HG03066 (cell line): ENCODE measurements around the gene ZNF487.
A peak's percentile ranks its signal among the peaks of the same experiment; 100 is the strongest.
"Not testable (repeated sequence)": the region's sequence is repeated elsewhere in the genome, so short reads cannot be mapped to it uniquely, and the experiment has no call there.

Experiments
- ATAC-seq: cut with Tn5 transposase; IDR thresholded peaks from one replicate; pipeline ENCODE4 v1.9.1; 2021; ENCODE audit warnings: low read depth; ENCODE audit not compliant: unreplicated experiment

Gene ZNF487

DNA sequence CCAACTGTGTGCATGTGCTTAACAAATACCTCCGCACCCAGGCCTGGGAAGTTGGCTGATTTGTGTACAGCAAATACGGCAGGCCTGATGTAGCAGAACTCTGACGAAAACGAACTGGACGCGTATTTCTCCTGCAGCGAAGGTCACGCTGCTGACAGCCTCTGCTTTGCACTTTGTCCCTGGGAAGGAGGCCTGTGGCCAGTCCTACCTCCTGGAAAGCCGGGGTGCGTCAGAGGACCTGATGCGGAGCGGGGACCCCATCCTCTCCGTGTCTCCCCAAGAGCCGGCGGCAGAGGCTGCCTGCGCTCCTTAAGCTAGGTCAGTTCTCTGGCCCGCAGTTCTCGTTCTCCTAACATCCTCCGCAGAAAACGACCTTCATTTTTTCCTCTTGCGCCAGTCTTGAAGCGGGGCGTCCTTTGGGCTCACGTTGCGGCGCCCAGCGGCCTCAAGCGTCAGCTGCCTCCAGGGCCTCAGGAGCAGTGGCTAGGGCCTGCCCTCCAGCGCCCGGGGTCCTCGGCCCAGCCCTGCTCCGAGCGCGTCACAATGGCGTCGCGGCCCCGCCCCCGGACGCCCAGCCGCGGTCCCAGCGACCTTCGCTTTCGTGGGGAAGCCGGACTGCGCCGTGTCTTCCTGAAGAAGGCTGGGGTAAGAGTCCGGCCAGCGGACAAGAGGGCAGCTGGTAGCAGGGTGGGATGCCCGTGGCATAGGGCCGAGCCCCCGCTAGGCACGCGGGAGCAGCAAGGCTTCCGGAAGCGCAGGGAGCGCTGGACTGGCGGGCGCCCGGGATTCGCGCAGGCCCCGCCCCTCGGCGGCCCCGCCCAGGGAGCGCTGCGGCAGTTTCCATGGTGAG, at the start of gene ZNF487:
Gene ZNF487 (plus strand): TSS at position 821 of the 850 bp plus-strand sequence. CDS start 38,703 bp downstream, outside the sequence.
- ATAC-seq = peak; percentile 94

DNA sequence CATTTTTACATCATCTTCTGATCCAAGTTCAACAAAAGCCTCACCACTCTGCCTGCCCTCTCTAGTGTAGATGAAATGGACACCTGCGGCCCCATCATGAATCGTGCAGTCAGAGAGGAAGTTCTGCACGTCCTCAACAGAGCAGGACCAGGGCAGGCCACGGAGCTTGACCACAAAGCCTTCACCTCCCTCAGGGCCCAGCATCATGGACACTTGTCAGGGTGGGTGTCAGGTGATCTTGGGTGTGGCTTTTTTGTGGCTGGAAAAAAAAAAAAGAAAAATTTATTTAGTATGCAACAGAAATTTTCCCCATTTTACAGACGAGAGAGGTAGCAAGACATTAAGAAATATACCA, 49.3 kb upstream of the ZNF487 start:
- no peak for ATAC-seq

DNA sequence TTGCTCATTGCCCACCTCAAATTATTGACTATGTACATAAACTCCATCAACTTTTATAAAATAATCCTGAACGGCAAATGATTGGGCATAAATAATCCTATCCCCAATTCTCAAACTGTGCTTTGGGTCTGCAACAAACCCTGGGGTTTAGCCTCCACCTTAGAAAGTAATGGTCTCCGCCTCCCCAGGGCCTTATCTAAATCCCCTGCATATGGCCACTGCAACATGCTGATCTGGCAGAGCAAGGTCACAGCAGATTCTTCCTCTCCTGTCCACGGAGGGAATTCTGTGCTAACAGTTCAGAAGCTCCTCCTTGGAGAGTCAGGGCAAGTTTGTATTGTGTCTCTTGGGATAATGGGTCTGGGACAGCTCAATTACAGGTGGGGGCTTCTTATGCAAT, 47.0 kb upstream of the ZNF487 start:
- ATAC-seq = no peak

DNA sequence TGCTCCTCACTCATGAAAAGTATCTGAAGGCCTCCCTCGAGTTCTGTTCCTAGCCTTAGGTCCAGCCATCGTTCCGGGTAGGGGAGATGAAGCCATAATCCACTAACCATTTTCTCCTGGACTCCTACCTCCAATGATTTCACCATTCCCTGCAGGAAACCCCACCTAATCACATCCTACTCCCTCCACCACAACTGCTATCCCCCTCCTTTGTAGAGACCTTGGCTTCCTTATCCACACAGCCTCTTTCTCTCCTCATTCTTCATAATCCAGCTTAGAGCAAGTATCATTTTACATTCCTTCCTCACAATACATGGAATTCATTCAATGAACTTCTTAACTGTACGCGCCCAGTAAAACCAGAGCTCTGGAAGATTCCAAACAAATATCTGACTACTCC, 46.6 kb upstream of the ZNF487 start:
- no peak for ATAC-seq

DNA sequence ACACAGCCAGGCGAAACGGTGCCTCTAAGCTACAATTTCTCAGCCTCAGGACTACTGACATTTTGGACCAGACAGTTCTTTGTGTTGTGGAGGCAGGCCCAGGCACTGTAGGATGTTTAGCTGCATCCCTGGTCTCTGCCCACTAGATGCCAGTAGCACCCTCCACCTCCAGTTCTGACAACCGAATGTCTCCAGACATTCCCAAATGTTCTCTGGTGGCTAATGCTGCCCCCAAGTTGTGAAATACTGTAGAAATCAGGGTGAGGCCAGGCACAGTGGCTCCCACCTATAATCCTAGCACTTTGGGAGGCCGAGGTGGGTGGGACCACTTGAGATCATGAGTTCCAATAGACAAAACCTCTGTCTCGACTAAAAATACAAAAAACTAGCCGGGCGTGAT, 46.2 kb upstream of the ZNF487 start:
- no peak for ATAC-seq

DNA sequence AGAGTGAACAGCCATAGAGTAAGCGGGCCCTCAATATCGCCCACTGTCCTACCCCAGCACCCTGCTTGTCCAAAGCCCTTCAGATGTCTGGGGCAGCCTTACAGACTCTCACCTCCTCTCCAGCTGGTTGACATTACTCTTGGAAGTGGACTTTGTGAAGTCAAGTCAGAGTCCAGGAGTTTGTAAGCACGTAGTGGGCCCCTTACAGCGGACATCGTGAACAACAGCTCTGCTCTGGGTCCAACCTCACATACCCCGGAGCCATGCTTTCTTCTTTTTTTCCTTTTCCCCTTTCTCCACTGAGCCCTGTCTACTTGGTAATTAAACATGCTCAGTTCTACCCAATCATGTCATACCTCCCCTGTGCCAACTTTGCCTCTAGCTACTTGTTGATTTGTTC, 45.4 kb upstream of the ZNF487 start:
- ATAC-seq = no peak

DNA sequence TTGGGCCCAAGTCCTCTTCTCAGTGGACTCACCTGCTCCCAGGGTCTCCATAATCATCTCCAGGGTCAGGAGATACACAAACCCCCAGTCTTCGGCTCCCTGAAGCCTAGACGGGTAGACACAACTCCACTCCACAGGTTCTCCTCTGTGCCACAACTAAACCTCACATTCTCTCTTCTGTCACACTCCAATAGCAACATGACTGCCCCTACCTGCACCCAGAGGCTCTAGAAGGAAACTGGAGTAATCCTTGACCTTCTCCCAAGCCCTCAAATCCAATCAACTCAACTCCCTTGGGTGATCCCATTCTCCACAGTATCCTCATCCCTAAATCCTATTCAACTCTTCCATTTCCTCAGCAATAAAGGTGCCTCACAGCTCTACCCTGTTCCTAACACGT, 44.2 kb upstream of the ZNF487 start:
- ATAC-seq = no peak

DNA sequence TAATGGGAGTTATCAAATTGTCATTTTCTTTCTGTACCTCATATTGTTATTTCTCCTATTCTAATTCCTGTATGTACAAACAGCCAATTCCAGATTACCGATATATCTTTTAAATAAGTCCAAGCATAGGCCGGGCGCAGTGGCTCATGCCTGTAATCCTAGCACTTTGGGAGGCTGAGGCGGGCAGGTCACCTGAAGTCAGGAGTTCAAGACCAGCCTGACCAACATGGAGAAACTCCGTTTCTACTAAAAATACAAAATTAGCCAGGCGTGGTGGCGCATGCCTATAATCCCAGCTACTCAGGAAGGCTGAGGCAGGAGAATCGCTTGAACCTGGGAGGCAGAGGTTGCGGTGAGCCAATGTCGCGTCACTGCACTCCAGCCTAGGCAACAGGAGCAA, 43.7 kb upstream of the ZNF487 start:
- ATAC-seq = not testable (repeated sequence)

DNA sequence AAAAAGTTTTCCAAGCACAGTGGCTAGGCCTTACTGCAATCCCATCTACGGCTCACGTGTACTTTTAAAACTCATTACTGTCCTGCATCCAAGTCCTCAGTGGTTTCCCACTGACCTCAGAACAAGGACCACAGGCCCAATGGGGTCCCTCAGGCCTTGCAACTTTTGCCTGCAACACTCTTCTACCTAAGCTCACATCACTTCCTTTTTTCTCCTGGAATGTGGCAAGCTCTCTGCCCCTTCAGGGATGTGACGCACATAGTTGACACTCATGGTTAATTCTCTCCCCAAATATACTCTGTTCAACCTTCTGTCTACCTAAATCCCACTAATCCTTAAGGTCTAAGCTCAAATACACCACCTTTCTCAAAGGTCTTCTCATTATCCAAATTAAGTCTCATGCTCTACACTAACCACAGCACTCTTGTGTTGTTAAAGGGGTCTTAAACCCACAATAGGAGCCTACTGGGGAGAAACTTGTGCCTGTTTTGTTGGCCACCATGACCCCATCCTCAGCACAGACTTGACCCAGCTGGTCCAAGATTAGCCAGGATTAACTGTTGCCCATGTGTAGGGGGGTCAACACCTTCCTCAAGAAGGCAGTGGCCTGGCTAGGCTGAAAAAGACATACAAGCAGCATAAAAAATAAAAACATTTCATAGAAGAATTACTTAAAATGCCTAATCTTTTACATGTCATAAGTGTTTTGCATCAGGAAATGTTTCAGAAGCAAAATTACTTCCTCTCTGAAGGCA, 43.1 kb upstream of the ZNF487 start:
- ATAC-seq = no peak

DNA sequence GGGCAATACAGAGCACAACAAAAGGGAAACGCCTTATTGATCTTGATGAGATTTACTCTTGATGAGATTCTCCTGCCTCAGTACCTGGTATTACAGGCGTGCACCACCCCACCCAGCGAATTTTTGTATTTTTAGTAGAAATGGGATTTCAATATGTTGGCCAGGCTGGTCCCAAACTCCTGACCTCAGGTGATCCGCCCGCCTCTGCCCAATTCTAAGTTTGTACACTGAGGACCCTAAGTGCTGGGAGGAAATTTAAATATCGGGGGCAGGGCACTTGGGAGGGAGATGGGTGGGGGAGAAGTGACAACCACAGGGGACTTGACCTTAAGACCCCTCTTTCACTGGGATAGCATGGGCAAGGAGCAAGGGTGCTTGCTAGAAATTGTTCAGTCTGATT, 42.0 kb upstream of the ZNF487 start:
- no peak for ATAC-seq

DNA sequence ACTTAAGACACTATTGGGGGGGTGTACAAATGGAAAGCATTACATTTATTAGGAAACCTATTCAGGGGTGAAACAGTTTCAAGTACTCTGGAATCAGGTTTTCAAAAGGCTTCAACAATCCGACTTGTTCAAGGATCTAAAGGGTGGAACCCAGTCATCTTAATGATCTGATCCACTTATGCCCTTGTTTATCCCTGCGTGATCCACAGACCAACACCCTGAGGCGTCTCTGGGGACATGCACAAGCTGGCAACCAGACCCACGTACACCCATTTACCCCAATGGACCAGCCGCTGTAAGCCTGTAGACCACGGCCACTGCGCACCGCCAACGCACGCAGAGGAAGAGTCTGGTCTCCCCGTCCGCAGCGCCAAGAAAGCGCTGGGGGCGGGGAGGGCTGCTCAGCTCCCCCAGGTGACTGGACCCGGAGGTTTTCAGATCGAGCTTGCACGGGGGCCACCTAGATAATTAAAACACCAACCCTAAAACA, 41.3 kb upstream of the ZNF487 start:
- ATAC-seq = no peak

DNA sequence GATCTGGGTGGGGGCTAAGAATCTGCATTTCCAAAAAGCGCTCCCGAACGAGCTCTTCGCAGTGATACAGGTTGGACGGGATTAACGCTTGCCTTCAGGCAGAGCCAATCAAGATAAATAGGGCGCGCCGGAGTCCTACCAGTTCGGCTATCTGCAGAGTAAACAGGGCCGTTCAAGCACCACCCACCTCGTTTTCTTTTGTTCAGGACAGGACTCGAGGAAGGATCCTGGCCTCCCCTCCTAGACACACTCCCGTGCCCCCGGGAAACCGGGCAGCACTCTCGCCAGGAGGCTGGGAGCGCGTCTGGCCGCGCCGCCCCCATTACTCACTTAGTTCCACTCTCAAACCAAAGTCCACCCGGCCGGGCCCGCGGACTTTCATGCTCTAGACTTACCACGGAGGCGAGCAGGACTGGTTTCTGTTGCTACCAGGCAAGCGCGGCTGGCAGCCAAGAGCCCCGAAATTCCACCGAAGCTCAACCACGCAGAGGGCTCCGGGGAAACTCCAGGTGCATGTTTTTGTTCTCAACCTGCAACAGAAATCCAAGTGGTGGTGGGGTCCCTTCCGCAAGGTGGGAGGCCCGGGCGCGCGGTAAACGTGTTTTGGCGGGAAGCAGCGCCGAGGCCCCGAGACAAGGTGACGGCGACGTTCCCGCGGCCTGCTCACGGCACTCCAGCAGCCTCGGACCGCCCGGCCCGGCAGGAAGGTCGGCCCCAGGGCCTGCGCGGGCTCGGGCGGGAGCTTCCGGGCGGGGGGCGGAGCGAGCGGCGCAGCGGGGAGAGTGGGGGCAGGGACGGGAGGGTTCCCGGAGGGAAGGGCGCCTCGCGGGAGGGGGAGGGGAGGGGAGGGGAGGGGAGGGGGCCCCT, 40.6 kb upstream of the ZNF487 start:
- ATAC-seq = peak; percentile 52

DNA sequence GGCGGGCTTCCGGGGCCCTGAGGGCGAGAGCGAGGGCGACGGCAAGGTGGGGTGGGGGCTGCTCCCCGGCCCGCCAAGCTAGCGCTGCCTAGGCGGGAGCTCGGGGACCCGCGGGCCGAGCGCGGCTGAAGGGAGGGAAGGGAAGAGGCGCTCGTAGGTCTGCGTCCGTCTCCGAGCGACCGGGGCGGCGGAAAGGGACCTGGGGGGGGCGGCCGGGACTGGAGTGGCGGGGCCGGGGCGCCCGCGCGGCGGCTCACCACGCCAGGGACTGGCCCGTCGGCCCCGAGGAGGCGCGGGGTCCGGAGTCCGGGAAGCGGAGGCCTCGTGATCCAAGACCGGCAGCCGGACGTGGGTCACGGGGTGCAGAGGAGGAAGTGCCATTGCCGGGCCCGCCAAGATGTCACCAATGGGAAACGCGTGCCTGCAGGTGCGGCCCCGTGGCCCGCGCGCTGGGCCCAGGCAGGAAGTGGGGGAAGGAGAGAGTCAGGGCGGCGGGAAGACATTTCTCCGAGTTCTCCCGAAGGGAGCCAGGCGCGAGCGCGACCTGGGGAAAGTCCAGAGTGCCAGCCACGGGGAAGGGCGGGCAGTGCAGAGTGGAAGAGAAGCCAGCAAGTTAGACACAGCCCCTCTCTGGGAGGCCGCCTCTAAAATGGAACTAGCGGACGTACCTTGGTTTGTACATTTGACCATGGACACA, 39.8 kb upstream of the ZNF487 start:
- peak; percentile 87 for ATAC-seq

DNA sequence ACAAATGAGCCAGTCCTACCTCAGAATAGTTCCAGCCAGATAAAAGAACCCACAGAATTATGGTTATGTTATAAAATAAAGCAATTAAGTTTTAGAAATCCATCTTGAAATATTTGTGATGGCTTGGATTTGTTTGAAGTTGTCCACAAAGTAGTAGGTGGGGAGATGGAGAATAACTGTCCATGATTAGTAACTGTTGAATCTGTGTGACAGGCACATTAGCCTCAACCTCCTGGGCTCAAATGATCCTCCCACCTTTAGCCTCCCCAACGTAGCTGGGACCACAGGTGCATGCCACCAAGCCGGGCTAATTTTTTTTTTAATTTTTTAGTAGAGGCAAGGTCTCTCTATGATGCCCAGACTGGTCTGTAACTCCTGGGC, 38.0 kb upstream of the ZNF487 start:
- no peak for ATAC-seq

DNA sequence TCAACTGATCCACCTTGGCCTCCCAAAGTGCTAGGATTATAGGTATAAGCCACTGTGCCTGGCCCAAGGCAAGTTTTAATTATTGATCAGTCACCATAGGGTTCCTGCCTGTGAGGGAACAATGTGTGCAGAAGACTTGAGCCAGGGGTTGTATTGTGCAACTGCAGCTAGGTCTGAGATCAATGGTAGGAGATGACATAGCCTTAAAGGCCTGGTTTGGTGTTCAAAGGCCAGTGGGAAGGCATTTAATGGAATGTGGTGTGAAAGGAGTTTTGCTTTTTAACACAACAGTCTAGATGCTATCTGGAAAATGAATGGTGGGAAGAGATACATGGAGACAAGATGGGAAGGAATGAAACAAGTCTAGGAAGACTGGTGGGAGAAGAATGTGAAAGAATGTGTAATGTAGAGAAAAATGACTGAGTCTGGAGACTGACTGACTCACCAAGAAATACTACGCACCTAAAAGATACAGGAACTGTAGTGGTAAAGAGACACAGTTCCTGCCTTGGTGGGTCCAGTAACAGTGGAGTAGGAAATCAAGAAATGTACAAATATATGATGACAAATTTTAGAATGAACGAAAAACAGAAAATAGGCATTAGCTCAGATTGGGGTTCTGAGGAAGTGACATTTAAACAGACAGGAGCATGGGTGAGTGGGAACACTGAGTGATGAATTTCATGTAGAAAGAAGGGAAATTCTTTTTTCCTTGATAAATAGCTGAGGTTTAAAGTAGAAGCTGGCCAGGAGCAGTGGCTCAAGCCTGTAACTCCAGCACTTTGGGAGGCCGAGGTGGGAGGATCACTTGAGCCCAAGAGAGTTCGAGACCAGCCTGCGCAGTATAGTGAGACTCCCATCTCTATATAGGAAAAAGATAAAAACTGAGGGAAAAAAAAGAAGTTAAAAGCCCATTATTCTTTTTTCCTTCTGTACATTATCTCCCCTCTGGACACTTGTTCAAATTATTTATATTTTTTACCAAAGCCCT, 37.3 kb upstream of the ZNF487 start:
- ATAC-seq = no peak

DNA sequence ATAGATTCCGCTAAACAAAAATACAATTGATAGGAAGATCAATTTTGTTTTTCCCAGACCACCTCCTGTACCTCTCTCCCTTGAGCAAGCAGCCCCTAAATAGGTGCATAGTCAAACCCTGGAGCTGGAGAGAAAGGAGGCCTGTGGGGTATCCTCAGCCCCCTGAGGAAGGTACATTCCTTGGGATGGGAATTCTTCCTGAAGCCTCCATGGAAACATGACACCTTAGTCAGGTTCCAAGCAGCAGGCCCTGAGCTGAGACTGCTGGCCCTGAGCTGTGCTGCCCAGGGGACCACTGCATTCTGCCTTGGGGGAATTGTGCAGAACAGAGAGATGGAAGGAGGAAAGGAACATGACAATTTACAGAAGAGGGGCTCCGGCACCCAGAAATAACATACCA, 35.3 kb upstream of the ZNF487 start:
- no peak for ATAC-seq

DNA sequence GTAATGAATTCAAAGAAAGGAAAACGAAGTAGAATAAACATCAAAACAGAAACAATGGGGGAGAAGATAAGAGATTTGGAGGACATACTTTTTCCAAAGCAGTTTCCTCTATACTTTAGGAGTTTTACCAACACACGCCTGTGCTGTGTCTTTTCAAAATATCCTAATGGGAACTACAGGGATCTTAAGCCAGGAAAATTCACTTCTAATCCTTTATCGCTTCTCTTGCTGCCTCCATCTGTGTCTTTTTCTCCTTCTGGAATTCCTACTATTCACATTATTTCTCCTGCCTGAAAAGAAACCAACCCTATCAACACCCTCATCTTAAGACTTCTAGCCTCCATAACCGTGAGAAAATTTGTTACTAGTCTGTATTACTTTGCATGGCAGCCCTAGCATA, 34.7 kb upstream of the ZNF487 start:
- ATAC-seq = no peak

DNA sequence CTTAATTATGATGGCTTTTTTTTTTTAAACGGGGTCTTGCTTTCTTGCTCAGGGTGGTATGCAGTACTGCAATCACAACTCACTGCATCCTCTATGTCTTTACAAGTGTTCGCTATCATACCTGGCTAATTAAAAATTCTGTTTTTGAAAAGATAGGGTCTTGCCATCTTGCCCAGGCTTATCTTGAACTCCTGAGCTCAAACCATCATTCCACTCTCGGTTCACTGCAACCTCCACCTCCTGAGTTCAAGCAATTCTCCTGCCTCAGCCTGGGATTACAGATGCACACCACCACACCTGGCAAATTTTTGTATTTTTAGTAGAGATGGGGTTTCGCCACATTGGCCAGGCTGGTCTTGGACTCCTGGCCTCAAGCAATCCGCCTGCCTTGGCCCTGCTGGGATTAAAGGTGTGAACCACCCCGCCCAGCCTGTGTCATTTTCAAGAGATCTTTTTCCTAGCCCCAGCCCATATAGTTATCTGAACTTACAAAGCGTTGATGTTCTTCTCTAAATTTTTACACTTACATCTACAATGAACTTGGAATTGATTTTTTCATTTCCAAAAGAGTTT, 33.9 kb upstream of the ZNF487 start:
- ATAC-seq = no peak
